K562 (cell line): Measurements from ENCODE around the gene RIC8B. TPM values are rescaled to one million over a fixed set of nuclear protein-coding genes. Genes with fewer than 3 reads are reported as not detected.

Experiments used
- ATAC-seq: fragments of 200-7000 bp; cut with Tn5 transposase; 3 replicates; pipeline ENCODE4 v1.9.1; 2020; ENCODE audit warnings: moderate library complexity
- BruUV-seq: library from RNA; stranded (reverse); fragments of 400-500 nt; replicated peaks from 2 replicates; lab custom pipeline; 2021; lab: Mats Ljungman, UMichigan
- CTCF ChIA-PET: fragments of 300-600 bp; formaldehyde crosslinking; extraction: SDS; loops from one replicate; lab custom pipeline; 2021; ENCODE audit warnings: low intra/inter-chr PET ratio; lab: Yijun Ruan, JAX
- POLR2A ChIA-PET: fragments of 300-600, 350-650 bp; sonication (Branson Sonifier 250); formaldehyde crosslinking; extraction: SDS; loops from one replicate; lab custom pipeline; 2021; ENCODE audit warnings: antibody characterized with exemption, inconsistent platforms; lab: Yijun Ruan, JAX
- DNase-seq, 4 experiments: peaks; one replicate each; pipeline versions ENCODE4 v3.0.0 to v3.0.0-alpha.2; 2011 to 2018; ENCODE audit warnings: low spot score in 3 of 4, mixed read lengths in 3 of 4; ENCODE audit errors: extremely low read depth in 1 of 4
- FAIRE-seq: peaks from 2 replicates; lab custom pipeline; 2011; peaks lifted over from hg19 to GRCh38; lab: Jason Lieb, UNC
- H2AFZ ChIP-seq: 2 replicates; pipeline ENCODE4 v1.6.0; 2011; ENCODE audit warnings: low read depth, low read length, control low read depth, inconsistent platforms
- H3K27ac ChIP-seq: fragments of 200-600 bp; 3 replicates; pipeline ENCODE4 v1.8.0; 2011; ENCODE audit warnings: low read depth, mild to moderate bottlenecking, control low read depth, inconsistent platforms, low read length, moderate library complexity, mixed read lengths; ENCODE audit errors: extremely low read depth
- H3K27me3 ChIP-seq, 2 experiments: fragments of 300-600 bp in 1 of 2; 2 replicates in 1 of 2; 3 replicates in 1 of 2; pipeline versions ENCODE4 v1.6.0 to v1.8.0; 2011; ENCODE audit warnings: inconsistent platforms in 2 of 2, low read length in 2 of 2, mild to moderate bottlenecking in 1 of 2, mixed read lengths in 1 of 2, moderate library complexity in 1 of 2; ENCODE audit not compliant: control insufficient read depth in 2 of 2, insufficient read depth in 2 of 2
- H3K36me3 ChIP-seq: fragments of 300-600 bp; 3 replicates; pipeline ENCODE4 v1.8.0; 2011; ENCODE audit warnings: mild to moderate bottlenecking, low read length, inconsistent platforms; ENCODE audit not compliant: control insufficient read depth, insufficient read depth
- H3K4me1 ChIP-seq, 2 experiments: fragments of 200-600 bp in 1 of 2; replicated peaks in 1 of 2; 2 replicates in 1 of 2; 3 replicates in 1 of 2; pipeline versions ENCODE4 v1.5.1 to v1.8.0; 2011; ENCODE audit warnings: inconsistent platforms in 2 of 2, low read length in 2 of 2, mild to moderate bottlenecking in 1 of 2, mixed read lengths in 1 of 2, moderate library complexity in 1 of 2; ENCODE audit not compliant: control insufficient read depth in 2 of 2, insufficient read depth in 2 of 2
- H3K4me2 ChIP-seq: 2 replicates; pipeline ENCODE4 v1.6.1; 2011; ENCODE audit warnings: low read length, control low read depth, inconsistent platforms, mixed read lengths; ENCODE audit not compliant: insufficient read depth
- H3K4me3 ChIP-seq: fragments of 200-600 bp; sonication (generic), shearing (Covaris generic); 2 replicates; pipeline ENCODE4 v1.5.1; 2016; ENCODE audit warnings: control low read depth, inconsistent platforms
- H3K79me2 ChIP-seq: fragments of 200-600 bp; 3 replicates; pipeline ENCODE4 v1.8.0; 2011; ENCODE audit warnings: low read length, inconsistent platforms; ENCODE audit not compliant: control insufficient read depth, insufficient read depth
- H3K9ac ChIP-seq, 2 experiments: 2 replicates each; pipeline versions ENCODE4 v1.6.0 to v1.6.1; 2011; ENCODE audit warnings: low read depth in 2 of 2, low read length in 2 of 2, control low read depth in 1 of 2, inconsistent platforms in 1 of 2, mild to moderate bottlenecking in 1 of 2, mixed read lengths in 1 of 2; ENCODE audit not compliant: insufficient read depth in 1 of 2
- H3K9me1 ChIP-seq: one replicate; pipeline ENCODE4 v1.6.0; 2011; ENCODE audit warnings: inconsistent platforms, mild to moderate bottlenecking, low read length, moderate library complexity; ENCODE audit not compliant: control insufficient read depth, insufficient read depth
- H3K9me3 ChIP-seq: replicated peaks from 2 replicates; pipeline ENCODE4 v1.5.1; 2011; ENCODE audit warnings: low read depth, low read length, inconsistent platforms; ENCODE audit not compliant: control insufficient read depth, insufficient read depth
- H4K20me1 ChIP-seq: replicated peaks from 2 replicates; pipeline ENCODE4 v1.6.1; 2011; ENCODE audit warnings: low read length, inconsistent platforms, mixed read lengths; ENCODE audit not compliant: control insufficient read depth, insufficient read depth
- CCNT2 ChIP-seq: IDR thresholded peaks from 2 replicates; pipeline ENCODE4 v1.6.1; 2011; ENCODE audit warnings: borderline replicate concordance, low read depth, mild to moderate bottlenecking, moderate library complexity, mixed read lengths, low read length; ENCODE audit not compliant: insufficient read length; ENCODE audit errors: extremely low read depth
- HDAC2 ChIP-seq: fragments of 450-650 bp; IDR thresholded peaks from 2 replicates; pipeline ENCODE4 v1.6.1; 2016; ENCODE audit warnings: mild to moderate bottlenecking
- MITF ChIP-seq: IDR thresholded peaks from 2 replicates; pipeline ENCODE4 v1.6.1; 2014; ENCODE audit warnings: antibody characterized with exemption
- PHTF2 ChIP-seq: fragments of 250-450 bp; sonication (Bioruptor Pico); IDR thresholded peaks from 2 replicates; pipeline ENCODE4 v1.5.0; 2021; ENCODE audit warnings: mild to moderate bottlenecking
- TFE3 ChIP-seq: fragments of 450-650 bp; formaldehyde crosslinking; IDR thresholded peaks from 2 replicates; pipeline ENCODE4 v1.4.0; 2020; ENCODE audit warnings: mild to moderate bottlenecking, mixed read lengths
- in situ Hi-C: fragments of 300-500 bp; cut with MboI; formaldehyde crosslinking; loops from 4 replicates; pipeline ENCODE4 v1.15.0; 2018; ENCODE audit warnings: inconsistent platforms, mixed read lengths
- intact Hi-C: fragments of 100-400 bp; cut with micrococcal nuclease; formaldehyde crosslinking; loops from 2 replicates; pipeline ENCODE4 v1.14.2; 2022
- polyA plus RNA-seq, 8 experiments: library from polyadenylated mRNA; depleted of rRNA in 4 of 8; stranded (reverse) in 5 of 8; unstranded in 3 of 8; fragments of >200 nt; fragmentation: Nextera tagmentation in 2 of 8; fragmentation: Illumina TruSeq in 1 of 8; extraction: Ambion mirVana in 2 of 8; extraction: Trizol in 1 of 8; gene quantifications; 2 replicates each; pipeline versions ENCODE4 v1.2.1 to v1.2.3, GENCODE V29; 2011 to 2014; ENCODE audit warnings: inconsistent platforms in 1 of 8, missing spikeins in 1 of 8
- total RNA-seq, 7 experiments: library from RNA; depleted of rRNA in 6 of 7; stranded (reverse); fragments of >200 nt in 6 of 7; fragmentation: Illumina TruSeq in 2 of 7; extraction: Trizol in 2 of 7; gene quantifications; 2 replicates each; pipeline versions ENCODE4 v1.2.1 to v1.2.3, GENCODE V29; 2011 to 2021; ENCODE audit warnings: low replicate concordance in 1 of 7

RIC8B gene
- total and polyA plus RNA-seq, 9 of the 15 experiments (the other 6 are each of a cell fraction or from before 2014, with no cell fraction given): 0.92 to 8.1 (median 4.8) TPM

GRCh38 chr12:106791531-106791930, 17.0 kb downstream of the RIC8B start:
- POLR2A ChIA-PET: no interaction called here
- in situ Hi-C loops: no loop called here

More at GRCh38 chr12:106791531-106791930, 17.0 kb downstream of the RIC8B start:
- Histone ChIP-seq H3K4me1 (no peaks in the 10 kb centered on the region; a peak in 1 of 5 replicates), H3K36me3 (peaks cover 7% of the 10 kb centered on the region; the same call in 2 of the 3 replicates), H4K20me1 (no peaks in the 10 kb centered on the region), H3K9me3 (no peaks in the 10 kb centered on the region), H3K9me1 (no peaks in the 10 kb centered on the region), H2AFZ (no peak overlapping the region)
- CTCF ChIA-PET: no interaction called here
- no TSS peak for BruUV-seq
- intact Hi-C loops: no loop called here
- TF ChIP-seq TFE3 (CRISPR knock-in tag) (no peak), HDAC2 (no peak), PHTF2 (CRISPR knock-in tag) (no peak), MITF (no peak), CCNT2 (no peak)
- TF ChIP-seq, all 486 proteins: peak for 0
- no peak overlapping the region for H3K27ac ChIP-seq
- FAIRE-seq (no peak), ATAC-seq (no peak), DNase-seq (no peak)
- H3K4me2 ChIP-seq: no peak overlapping the region
- H3K9ac ChIP-seq: no peak overlapping the region
- H3K4me3 ChIP-seq: no peak overlapping the region
- no peaks in the 10 kb centered on the region for H3K27me3 ChIP-seq
- no peaks in the 10 kb centered on the region for H3K79me2 ChIP-seq
